Choroid plexus epithelial cell (primary cell): ENCODE measurements around the gene POU2AF2.

ENCODE experiments used
- DNase-seq: peaks from one replicate; pipeline ENCODE4 v3.0.0-alpha.2; 2010; ENCODE audit warnings: low read depth
- H3K4me3 ChIP-seq: 2 replicates; pipeline ENCODE4 v1.5.1; 2011; ENCODE audit warnings: low read depth, mild to moderate bottlenecking, control low read depth, low read length, moderate library complexity
- CTCF ChIP-seq: conservative IDR thresholded peaks from 2 replicates; pipeline ENCODE4 v1.5.1; 2011; ENCODE audit warnings: low read depth, mild to moderate bottlenecking, control low read depth, inconsistent platforms, low read length, moderate library complexity

Gene POU2AF2

GRCh38 chr11:111230122-111230465 is 15.4 kb upstream of the POU2AF2 start:
- no peak for TF ChIP-seq CTCF
- no peak for DNase-seq

DNA sequence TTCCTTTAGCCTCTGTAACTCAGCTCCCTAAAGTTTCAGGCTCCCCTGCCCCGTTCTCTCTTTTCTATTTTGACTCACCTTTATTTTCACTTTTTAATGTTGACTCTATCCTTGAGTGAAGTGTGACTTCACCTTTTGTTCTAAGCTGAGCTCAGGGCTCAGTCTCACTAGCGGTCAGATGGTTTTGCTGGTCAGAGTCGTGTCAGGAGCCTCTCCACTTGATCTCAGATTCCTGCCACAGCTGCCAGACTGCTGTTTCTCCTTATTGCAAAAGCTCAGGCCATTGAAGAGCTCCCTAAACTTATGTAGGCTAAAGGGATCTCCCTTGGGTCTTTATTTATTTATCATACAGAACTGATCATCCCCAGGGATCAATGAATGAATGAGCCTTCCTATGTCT is 13.7 kb upstream of the POU2AF2 start:
- DNase-seq: peak; percentile 79
- no peak for TF ChIP-seq CTCF
- no peak overlapping the region for H3K4me3 ChIP-seq

More at GRCh38 chr11:111230122-111230465, 15.4 kb upstream of the POU2AF2 start:
- no peak overlapping the region for H3K4me3 ChIP-seq

DNA sequence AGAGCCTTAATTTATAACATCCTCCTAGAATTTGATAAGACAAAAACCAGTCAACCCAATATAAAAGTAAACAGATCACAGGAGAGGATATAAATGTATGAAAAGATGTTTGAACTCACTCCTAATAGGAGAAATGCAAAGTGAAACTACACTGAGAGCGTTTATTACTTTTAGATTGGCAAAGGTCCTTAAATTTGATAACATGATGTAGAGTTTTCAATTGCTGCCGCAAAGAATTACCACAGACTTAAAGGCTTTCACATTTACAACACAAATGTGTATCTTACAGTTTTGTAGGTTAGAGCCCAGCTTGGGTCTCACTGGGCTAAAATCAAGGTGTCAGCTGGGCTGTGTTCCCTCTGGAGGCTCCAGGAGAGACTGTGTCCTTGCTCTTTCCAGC is 9.1 kb upstream of the POU2AF2 start:
- H3K4me3 ChIP-seq: no peak overlapping the region
- TF ChIP-seq CTCF: no peak
- DNase-seq: no peak

- no peak for DNase-seq
- no peak for TF ChIP-seq CTCF
- no peak overlapping the region for H3K4me3 ChIP-seq
Observed at GRCh38 chr11:111237926-111238325, 7.6 kb upstream of the POU2AF2 start.

DNA sequence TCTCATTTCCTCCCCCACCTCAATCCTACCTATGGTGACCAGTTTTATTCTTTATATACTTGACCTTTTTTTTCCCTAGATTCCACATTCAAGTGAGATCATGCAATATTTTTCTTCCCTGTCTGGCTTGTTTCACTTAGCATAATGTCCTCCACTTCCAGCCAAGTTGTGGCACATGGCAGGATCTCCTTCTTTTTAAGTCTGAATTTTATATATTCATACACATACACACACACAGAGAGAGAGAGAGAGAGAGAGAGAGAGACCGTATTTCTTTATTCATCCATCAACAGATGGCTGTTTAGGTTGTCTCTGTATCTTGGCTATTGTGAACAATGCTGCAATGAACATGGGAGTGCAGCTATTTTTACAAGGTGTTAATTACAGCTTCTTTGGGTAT is 1.4 kb downstream of the POU2AF2 start:
- TF ChIP-seq CTCF: no peak
- H3K4me3 ChIP-seq: no peak overlapping the region
- no peak for DNase-seq

DNA sequence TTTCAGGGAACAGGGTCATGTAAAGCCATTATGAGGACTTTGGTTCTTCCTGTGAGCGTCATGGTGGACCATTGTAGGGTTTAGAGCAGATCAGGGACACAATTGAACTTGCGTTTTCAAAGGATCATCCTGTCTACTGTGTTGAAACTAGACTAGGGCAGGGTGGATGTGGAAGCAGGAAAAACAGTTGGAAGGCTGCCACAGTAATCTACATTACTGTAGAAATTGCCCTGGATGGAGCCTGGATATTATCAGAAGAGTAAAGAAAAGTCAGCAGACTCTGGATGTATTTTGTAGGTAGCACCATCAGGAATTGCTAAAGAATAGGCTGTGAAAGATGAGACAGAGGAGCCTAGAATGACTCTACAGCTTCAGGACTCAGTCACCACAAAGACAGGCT is 5.4 kb downstream of the POU2AF2 start:
- no peak for DNase-seq
- no peak for TF ChIP-seq CTCF
- no peak overlapping the region for H3K4me3 ChIP-seq

DNA sequence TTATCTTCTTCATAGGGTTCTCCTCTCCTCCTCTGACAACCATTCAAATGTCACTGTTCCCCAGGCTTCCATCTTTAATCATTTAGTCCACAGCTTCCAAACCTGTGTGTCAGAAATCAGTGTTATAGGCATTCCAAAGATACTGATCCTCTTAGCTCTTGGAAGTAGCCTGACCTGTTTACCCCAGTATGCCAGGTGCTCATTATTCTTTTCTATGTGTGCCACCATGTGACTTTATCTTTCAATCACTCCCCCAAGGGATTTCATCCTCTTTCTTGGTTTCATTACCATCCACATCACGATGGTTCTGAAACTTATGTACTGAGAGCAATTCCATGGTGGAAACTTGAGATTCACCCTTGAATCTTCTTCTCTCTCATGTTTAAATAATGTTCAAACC is 7.6 kb downstream of the POU2AF2 start:
- TF ChIP-seq CTCF: no peak
- no peak overlapping the region for H3K4me3 ChIP-seq
- DNase-seq: no peak
